Measurements from ENCODE around the gene FAM13C.

Gene FAM13C

DNA sequence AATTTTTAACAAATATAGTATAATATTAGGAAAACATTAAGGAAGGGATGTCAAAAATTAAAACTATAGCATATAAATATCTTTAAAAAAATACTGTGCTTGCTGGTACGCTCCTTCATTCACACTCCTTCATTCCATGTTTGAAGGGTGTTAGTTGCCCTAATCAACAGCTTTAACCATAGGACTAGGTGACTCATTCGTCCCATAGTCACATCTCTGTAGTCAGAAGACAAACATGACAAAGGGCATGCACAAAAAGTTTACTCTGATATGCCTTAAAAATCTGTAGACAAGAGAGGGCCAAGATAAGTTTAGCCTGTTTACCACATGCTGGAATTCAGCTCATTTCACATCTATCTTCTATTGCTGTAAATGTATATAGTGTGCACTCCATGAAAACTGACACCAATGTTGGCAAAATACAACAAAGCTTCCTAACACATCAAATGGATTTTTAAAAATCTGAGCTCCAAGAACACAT, 646 bp downstream of the FAM13C start:
- no peak for DNase-seq (ENCODE audit: low spot score)

DNA sequence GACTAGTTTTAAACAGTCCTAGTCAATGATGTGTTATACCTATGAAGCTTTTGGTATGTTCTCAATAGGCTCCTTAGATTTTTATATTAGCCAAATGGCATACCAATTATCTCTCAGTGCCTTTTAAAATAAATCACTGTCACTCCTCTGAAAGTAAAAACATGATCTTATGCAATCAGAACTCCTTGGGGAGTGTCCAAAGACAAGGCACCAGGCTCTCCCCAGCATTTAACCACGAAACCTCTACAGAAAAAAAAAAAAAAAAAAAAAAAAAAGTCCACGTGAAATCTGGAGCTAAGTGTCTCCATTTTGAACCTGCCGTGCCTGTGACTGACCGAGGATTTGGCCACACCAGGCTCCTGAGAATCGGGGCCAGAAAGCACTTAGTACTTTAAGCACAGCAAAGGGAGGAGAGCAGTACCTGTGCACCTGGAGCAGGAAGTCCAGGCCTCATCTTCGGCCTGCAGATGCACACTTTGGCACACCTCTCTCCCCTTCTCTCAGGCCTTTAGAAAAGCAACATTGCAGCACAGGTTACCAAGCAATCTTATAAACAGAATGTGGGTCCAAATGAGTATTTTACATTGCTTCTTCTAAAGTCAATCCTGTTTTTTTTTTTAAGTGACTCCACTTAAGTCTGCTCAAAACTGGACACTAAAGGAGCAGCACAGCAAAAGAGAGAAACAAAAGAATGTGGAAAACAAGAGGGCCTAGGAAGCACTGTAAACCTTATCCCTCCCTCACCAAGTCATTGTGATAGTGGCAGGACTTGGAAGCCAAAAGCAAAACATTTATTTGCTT, 1.5 kb downstream of the FAM13C start:
- DNase-seq (ENCODE audit: low spot score) = no peak

DNA sequence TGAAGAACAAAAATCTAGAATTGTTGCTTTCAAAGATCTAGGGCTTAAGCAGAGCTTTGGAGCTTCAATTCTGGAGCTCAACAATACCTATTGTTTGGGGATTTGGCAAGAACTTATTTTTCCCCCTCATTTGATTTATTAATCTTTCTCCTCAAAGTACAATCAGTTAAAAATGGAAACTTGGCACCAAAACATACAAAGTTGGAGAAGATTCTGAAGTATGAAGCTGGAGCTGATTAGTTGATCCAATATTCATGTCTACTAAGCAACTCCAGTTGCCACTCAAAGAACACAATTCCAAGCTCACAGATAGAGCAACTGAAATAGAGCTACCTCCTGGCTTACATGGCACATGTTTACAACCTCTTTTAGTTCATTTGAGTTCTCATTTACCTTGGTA, 3.8 kb downstream of the FAM13C start:
- no peak for DNase-seq (ENCODE audit: low spot score)

DNA sequence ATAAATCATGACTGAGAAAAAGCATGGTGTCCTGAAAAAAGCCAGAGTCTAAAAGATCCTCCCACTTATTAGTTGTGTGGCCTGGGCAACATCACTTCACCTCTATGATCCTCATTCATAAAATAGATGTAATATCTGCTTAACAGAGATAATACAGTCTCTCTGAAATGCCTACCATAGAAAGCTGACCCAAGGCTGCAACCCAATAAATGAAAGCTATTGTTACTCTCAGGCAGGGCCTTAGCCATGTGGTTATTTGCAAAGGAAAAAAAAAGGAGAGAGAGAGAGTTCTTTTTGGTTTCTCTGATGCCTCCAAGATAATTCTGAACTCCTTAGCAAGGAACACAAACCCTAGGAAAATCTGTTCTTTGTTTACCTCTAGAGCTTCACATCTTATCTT, 7.9 kb downstream of the FAM13C start:
- no peak for DNase-seq (ENCODE audit: low spot score)

DNA sequence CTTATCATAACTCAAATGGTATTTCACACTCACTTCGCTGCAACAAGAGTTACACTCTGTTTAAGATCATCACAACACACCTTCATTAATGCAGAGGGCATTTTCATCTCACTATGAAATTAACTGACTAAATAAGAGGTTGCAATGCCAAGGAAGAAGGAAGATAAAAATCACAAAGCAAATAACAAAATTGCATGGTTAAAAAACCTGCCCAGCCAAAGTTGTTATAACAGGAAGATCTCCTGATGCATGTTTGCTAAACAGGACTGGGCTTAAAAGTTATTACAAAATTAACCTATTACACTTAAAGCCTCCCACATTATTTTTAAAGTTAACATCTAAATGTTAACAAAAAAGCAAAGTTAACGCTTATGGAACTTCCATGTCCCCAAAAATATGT, 11.8 kb downstream of the FAM13C start:
- no peak for DNase-seq (ENCODE audit: low spot score)

DNA sequence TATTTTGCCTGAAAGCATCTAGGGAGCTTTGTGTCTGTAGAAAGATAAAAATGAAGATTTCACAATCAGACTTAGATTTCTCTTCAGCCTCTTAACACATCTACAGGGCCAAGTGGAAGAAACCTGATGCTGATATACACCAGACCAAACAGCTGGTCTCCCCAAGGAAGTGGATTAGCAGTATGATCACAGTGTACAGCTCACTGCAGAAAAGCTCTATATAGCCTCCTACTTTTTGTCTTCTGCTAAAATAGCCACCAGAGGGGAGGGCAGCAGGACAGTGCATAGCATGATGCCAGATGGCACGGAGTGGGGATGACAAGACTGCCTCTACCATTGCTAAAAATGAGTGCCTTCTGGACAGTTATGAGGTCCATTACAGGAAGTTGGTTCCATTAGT, 16.0 kb downstream of the FAM13C start:
- no peak for DNase-seq (ENCODE audit: low spot score)

DNA sequence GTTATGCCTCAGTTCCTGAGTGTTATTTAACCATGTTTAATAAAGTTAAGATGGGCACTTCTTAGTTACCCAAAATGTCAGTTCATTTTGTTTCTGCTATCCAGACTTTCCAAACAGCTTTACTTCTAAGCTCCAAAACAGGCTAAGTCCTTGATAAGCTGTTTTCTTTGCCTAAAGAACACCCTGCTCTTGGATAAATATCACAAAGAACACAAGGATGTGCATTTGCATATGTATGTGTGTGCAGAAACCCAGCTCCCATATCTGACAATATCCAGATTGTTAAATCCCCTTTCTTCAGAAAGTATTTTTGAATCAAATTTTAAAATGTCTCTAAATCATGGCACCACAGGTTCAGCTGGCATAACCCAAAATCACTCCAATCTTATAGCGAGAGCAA, 19.6 kb downstream of the FAM13C start:
- DNase-seq (ENCODE audit: low spot score) = no peak

DNA sequence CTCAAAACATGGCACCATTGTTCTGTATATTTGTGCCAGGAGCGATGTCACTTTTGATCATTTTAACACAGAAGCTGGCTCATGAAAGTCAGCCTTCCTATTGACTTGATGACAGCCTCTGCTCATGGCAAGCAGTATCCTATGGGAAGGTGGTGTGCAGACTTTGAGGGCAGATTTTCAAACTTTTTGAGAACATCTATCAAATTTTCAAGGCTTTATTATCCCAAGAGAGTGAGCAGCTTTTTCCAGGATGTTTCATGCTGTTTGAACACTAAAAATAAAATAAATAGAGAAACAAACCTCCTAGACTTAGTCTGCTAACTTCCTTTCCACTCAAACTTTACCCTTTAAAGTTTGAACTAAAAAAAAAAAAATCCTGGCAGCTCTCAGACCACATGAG, 20.3 kb downstream of the FAM13C start:
- DNase-seq (ENCODE audit: low spot score) = no peak

DNA sequence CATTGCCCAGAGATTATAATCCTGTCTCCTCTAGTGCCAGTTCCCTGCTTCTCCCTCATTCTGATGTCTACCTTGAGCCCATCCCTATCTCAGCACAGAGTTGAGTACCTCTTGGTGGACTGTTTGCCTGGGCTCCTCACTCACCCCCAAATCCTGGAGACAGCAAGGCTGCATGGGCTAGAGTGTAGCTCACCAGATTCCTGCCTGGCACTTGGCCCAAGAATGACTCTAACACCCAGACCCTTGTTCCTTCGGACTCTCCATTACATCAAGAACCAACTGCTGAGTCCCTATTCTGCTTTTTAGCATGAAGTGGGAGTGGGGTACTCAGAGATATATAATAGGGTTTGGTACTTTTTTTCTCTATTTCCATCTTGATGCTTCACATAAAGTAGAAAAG, 22.1 kb downstream of the FAM13C start:
- no peak for DNase-seq (ENCODE audit: low spot score)

DNA sequence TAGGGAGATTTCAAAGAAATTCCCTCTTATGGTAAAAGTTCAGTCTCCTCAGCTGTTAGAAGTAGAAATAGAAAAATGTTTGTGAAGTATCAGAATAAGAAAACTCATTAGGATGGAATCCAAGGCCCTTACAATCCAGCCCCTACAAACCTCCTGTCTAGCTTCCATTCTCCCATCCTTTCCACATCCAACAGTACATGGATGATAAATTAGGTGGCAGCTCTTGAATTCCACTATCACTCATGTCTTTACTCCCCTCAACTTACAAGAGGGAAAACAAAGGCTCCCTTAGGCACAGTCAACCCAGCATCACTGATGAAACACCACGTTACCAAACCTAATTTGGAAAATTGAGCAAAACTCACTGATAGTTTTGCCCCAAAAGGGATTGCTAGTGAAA, 23.0 kb downstream of the FAM13C start:
- no peak for DNase-seq (ENCODE audit: low spot score)

DNA sequence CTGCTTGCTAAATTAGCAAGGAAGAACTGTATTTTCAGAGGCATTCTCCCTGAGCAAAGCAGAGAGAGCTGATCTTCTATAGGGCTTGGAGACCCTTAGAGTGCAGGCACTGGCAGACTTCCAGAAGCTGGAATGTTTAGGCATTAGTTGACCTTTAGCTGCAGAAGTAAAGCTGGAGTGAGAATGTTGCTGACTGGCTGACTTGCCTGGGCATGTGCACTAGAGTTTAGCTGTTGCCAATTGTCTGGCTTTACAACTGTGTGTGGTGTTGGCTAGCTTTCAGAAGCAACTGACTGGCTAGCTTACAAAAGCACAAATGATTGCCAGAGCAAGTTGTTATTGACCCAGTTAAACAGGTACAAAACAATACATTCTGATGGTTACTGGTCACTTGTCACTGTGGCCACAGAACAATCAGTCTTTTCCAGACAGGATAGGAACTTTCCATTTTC, 25.1 kb downstream of the FAM13C start:
- DNase-seq (ENCODE audit: low spot score) = no peak

DNA sequence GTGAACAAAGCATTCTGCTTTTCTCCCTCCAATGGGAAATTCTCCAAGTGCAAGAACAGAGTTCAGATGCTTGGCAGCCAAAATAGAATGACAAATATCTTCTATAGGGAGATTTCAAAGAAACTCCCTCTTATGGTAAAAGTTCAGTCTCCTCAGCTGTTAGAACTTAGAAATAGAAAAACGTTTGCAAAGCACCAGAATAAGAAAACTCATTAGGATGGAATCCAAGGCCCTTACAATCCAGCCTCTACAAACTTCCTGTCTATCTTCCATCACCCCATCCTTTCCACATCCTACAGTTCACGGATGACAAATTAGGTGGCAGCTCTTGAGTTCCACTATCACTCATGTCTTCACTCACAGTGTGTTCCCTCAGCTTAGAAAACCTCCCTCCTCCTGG, 25.7 kb downstream of the FAM13C start:
- DNase-seq (ENCODE audit: low spot score) = no peak

DNA sequence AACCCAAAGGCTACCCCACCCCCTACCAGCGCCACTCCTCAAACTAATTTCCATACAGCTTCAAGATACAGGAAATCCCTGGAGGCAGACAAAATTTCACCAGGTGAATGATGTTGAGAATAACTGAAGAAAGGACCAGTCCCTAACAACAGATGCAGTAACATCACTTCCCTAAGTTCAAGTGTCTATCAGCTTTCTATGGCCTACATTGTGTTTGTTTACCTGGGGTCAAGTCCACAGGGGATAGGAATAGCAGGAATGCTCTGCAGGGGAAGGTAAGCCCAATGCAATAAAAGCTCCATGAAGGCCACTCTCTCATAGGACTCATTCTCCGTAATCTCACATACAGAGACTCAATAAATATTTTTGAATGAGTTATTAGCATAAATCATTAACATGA, 26.9 kb downstream of the FAM13C start:
- DNase-seq (ENCODE audit: low spot score) = no peak

DNA sequence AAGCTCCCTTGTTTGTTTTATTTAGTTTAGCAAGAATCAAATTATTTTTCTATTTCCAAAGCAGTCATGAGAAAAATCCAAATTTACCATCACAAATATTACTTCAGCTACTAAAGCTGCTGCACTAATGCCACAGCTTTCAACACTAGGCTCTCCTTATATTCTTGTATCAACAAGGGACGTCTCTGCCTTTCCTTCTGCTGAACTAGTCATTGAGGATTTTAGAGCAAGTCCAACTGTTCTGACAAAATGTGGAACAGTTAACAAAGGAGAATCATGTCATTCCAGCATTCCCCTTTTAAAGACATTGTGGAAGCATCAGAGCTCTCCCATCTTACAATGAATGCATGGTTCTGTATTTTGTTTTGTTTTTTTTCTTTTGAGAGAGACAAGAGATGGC, 28.6 kb downstream of the FAM13C start:
- DNase-seq (ENCODE audit: low spot score) = no peak

DNA sequence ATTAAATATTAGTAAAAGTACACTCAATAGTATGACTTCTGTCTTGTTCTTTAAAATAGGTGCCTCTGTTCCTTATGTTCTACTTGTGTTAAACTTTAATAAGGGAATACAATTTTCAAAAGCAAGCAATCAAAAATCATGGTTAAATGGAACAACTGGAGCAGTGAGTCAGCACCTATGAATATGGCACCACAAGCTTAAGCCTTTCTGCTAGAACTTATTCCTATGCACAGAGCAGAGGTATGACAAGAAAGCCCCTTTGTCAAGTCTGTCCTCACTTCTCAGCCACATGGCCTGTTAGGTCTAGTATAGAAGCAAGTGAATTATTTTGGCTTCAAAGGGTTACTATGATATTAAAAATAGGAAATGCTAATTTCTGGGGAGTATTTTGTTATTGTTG, 29.8 kb downstream of the FAM13C start:
- DNase-seq (ENCODE audit: low spot score) = no peak

DNA sequence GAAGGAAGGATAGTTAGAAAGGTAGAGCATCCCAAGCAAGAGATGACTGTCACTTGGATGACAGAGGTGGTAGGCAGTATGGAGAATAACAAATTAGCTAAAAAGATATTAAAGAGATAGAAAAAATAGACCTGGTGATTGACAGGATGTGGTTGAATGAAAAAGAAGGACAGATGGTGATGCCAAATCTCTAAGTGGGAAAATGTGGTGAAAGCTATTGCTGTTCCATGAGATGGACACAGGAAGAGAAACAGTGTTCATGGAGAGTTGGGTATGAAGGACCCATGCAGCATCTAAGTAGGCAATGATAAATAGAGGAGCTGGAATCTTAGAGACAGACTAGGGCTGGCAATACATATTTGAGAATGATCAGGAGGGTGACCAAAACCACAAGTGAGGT, 30.7 kb downstream of the FAM13C start:
- DNase-seq (ENCODE audit: low spot score) = no peak

DNA sequence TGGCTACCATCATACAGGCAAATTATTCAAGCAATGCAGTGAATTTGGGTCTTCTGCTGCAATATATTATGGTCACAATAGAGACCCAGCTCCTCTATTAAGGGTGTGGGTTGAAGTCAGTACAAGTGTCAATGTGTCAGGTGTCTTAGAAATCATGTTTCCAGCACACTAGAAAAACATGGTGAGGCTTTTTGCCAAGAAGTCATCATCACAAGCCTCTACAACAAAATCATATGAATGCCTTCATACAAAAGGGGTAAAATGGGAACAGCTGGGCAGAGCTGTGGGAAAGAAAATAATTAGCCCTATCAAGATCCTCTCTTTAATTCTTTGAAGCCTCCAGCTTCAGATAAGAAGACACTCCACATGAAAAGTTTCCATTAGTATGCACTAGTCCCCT, 37.2 kb downstream of the FAM13C start:
- DNase-seq (ENCODE audit: low spot score) = no peak

DNA sequence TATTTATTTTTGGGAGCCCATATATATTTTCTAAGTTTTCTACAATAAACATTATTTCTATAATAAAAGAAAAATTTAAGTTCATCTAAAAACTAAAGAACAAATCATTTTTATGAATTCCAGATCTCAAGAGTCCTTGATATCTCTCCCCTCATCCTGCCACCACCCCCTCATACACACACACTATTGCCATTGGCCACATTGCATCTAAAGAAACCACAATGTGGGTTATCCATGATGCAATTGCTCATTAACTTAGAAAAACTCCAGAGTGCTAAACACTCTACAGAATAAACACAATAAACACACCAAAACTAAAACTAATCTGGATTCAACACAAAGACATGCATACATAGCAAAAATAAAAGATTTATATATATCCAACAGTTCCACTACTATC, 37.8 kb downstream of the FAM13C start:
- no peak for DNase-seq (ENCODE audit: low spot score)

DNA sequence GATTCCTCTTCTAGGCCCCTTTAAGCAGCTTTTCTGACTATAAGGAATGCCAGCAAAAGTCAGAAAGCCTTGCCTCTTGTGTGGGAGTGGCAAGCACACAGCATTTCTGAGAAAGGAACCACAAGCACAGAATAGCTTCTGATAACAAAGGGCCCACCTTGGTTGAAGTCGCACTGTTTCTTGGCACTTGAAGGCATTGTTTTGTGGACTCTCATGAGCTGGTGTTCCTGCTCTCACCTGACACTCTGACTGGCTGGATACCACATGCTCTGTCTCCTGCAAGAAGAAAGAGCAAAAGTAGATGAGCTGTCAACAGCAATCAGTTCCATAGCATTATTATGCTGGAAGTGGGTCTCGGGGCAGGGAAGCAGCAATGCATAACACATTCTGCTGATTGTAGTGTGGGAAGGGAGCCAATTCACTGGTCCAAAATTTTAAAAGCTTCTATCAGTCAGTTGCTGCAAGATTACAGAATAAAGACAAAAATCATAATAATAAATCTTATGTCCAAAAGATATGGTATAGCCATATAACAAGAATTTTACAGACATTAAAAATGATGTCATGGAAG, 38.4 kb downstream of the FAM13C start:
- DNase-seq (ENCODE audit: low spot score) = no peak

DNA sequence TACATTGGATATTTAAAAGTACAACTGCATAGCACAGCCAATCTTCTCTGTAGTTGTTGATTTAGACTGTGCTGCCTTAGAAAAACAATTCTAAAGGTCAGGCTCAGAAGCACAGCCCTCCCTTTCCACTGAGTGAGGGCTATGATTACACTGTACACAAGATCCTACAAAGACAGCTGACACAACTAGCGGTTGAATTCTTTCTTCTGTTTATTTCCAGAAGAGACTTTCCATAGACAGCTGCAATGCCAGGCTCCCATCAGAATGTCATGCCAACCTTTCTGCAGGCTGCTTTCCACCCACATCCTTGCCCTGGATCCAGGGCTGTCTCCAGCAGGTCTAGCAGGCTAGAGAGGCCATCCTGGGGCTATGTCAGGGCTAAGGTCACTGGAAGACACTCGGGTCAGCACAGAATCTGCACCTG, 39.3 kb downstream of the FAM13C start:
- DNase-seq (ENCODE audit: low spot score) = no peak

DNA sequence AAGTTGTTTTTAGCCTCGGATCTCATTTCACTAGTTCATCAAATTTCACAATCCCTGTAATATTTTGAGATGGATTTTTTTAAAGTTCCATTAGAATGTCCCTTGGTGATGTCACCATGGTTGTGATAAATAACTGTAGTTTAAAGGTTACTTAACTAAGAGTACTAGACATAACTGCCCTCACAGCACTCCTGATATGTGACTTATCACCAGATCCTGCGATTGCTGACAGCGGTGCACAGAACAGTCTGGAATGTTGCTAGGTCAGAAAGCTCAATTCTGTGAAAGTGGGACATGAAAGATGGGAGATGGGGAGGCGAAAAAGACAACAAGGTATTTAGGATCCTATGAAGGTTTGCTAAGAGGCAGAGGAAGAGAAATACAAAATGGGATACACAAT, 40.2 kb downstream of the FAM13C start:
- DNase-seq (ENCODE audit: low spot score) = no peak

DNA sequence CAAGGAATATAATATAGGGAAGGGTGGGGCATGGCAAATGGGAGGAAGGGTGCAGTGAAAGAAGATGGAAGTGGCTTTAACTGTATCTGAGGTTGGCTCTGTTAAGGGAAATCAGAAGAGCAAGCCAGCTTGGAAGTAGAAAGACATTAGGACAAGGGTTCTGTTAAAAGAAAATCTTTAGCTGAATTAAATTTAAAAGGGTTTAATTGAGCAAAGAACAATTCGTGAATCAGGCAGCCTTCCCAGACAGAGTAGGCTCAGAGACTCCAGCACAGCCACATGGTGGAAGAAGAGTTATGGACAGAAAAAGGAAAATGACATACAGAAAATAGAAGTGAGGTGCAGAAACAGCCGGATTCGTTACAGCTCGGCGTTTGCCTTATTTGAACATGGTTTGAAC, 42.0 kb downstream of the FAM13C start:
- DNase-seq (ENCODE audit: low spot score) = no peak

DNA sequence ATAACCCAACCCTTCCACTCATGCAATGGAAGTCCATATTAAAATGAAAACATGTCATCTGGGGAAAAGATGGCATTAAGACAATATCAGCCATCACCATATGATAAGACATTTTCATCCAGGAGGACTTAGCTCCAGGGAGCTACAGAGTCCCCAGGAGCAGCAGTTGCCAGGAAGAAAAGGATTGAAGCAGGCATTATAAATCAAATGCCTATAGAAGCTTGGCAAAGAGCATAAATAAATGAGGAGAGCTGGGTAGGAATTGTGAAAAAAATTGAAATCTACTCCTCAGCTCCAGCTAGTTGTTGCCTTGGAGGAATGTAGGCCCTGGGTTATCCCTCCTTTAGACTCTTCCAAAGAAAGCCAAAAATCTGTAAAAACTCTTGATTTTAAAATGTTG, 42.5 kb downstream of the FAM13C start:
- no peak for DNase-seq (ENCODE audit: low spot score)

DNA sequence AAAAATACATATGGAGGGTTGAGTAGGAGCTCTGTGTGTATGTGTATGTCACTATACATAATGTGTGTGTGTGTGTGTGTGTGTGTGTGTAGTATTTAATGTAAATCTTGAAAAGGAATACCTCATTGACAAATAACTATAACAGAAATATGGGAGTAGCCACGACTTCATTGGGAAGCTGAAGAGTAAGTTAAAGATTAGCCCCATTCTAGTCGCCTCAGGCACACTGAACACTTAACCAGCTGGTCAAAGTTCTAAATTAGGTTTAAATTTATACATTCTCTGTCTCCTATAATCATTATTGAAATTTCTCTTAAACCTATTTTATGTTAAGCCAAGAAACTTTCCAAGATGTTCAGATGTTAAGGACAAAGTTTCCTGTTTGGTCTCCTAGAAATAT, 45.3 kb downstream of the FAM13C start:
- no peak for DNase-seq (ENCODE audit: low spot score)
